LNCAP (cell line): ENCODE measurements around the gene CDH5.

ENCODE experiments used
- CTCF ChIP-seq: fragments of 450-650 bp; IDR thresholded peaks from 2 replicates; pipeline ENCODE4 v1.5.1; 2017; ENCODE audit warnings: mild to moderate bottlenecking

Gene CDH5

DNA sequence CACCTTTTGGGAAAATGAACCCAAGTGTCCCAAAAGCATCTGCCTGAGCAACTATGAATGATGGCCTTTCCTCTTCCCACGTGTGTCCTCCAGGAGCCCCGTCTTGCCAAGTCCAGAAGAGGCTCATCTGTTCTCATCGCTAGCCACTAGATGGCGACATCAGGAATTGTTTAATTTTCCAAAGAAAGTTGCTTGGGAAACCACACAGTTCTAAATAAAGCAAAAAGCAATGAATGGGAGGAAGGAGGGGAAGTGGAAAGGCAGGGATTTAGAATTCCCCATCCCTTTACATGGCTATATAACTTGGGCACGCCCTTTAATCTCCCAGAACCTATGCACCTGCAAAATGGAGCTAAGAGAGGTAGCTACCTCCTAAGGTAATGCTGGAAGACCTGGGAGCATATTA is 9.0 kb upstream of the CDH5 start:
- TF ChIP-seq CTCF, result peak; percentile 87

DNA sequence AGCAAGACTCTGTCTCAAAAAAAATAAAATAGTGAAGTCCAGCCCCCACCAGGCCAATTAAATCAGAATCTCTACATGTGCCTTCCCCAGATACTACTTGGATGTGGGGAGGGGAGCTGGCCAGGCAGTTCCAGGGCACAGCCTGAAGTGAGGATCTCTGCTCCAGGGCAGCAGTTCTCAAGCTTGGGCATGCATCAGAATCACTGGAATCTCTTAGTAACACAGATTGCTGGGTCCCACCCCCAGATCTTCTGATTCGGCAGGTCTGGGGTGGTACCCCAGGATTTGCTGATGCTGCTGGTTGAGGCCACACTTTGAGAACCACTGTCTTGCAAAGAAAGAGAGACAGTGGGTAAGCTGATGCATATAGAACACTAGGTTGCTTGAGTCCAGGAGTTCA is 8.3 kb upstream of the CDH5 start:
- TF ChIP-seq CTCF, result no peak

GRCh38 chr16:66359012-66359411 is 7.5 kb upstream of the CDH5 start:
- no peak for TF ChIP-seq CTCF

DNA sequence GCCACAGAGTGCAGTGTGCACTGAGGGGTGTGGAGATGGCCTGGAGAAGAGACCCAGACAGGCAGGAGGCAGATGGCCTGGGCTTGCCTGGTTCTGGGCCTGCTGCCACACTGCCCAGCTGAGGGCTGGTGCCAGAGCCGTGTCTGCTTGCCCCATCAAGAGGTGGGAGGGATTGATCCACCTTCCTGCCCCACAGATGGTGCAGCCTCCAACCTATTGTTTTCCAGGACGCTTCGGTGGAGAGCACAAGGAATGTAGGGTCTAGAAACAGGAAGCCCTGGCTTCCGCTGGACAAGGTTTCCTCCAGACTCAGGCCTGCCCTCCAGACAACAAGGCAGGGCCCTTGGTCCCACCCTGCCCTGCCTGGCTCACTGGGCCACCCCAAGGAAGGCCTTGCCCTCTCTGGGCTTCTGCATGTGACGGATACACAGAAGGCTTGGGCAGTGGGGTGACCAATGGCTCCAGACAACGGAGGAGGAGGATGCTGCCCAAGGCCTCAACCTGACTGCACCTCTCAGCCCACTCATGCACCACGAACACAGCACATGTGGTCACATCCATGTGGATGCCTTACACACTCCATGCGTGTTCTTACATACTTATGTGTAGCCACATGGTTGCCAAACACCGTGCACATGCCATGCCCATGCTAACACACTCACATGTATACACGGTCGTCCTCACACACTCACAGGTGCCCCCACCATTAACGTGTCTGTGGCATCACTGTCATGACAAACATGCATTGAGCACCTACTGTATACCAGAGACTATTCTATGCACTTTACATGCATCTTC is 6.5 kb upstream of the CDH5 start:
- no peak for TF ChIP-seq CTCF

DNA sequence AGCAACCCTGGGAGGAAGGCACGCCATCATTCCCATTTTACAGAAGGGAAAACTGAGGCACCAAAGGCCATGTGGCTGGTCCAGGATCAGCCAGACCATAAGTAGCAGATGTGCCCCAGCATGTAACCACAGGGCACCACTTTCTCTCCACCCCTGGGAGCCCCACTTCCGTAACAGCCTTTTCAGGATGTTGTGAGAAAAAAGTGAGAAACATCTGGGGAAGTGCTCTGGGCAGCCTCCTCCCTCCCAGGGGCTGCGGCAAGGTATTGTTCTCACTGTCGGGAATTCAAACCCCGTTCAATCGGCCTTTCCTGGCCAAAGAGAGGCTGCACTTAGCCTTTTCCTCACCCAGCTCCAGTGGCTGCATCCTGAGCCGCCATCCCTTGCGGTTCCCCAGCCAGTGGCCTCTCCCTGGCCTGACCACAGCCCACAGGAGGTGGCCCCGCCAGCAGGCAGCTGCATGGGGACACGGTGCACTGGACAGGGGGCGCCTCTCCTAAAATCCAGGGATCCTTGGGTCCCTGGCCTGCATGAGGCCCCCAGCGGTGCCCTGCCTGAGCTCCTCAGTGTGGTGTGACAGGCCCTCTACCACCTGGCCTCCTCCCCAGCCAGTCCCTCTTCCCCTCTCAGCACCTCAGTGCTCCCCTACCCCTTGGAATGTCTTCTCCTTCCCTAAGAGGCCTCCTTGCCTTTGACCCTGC is 5.7 kb upstream of the CDH5 start:
- no peak for TF ChIP-seq CTCF

- TF ChIP-seq CTCF, result no peak
These were observed 4.8 kb upstream of the CDH5 start for GRCh38 chr16:66361604-66362135.

DNA sequence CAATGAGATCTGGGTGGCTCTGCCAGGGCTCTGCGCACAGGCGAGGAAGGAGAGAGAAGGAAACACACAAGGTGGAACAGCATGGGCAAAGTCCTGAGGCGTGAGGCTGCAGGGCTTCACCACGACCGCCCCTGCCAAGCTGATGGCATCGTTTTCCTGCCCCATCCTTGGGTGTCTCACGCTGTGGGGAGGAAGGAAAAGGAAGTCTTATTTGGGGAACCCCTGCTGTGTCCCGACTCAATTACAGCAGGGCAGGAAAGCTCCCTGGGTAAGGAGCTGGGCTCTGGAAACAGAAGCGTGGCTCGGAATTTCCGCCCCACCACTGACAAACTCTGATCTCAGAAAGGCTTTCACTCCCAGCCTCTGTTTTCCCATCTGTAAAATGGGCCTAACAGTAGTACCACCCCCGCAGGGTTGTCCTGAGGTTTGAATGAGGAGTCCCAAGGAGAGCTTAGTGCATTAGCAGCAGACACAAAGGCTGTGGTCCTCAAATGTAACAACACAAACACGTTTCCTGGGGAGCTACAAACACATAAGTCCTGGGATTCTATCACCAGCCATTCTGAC is 3.2 kb upstream of the CDH5 start:
- no peak for TF ChIP-seq CTCF
